ENCODE data around the gene NUDC. TPM values are rescaled to one million over a fixed set of nuclear protein-coding genes. Genes with fewer than 3 reads are reported as not detected.
A peak's percentile ranks its signal among the peaks of the same experiment; 100 is the strongest.

NUDC gene
- total and polyA plus RNA-seq, 2 of the 13 experiments (the other 11 are each of a cell fraction or from before 2014, with no cell fraction given), result 34.7 to 104 TPM

DNA sequence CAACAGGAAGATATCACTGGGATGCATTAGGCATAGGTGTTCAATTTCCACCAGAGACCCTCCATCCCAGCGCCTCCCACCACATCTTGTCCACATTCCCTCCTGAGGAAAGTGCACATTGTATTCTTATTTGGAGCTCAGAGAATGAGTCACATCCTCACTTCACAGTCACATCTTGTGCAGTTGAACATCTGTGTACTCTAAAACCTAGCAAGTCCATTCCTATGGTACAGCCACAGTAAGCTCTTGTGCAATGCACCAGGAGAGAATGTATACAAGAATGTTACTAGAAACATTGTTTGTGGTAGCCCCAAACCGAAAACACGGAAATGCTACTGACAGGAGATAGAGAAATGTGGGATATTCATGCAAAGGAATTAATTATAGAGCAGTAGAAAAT is 40.3 kb downstream of the NUDC start:
- in situ Hi-C loops (cut with HindIII; ENCODE audit: extremely low pct_ligation_motif_present, low pct_unique_long_range_greater_than_20kb), result loop anchor here (5.0 kb wide), 1 partner anchor 35 kb away; no protein-coding TSS in a partner anchor
- Histone ChIP-seq H4K20me1 (ENCODE audit: insufficient read depth, low read length) (no peaks in the 10 kb centered on the region), H3K27me3 (ENCODE audit: control insufficient read depth in 1 of 2, insufficient read depth in 2 of 2, low read length in 2 of 2) (no peaks in the 10 kb centered on the region; a peak in 1 of 5 replicates), H2AFZ (ENCODE audit: low read length) (no peak overlapping the region), H3K4me1 (ENCODE audit: insufficient read depth, low read length) (peaks cover 84% of the 10 kb centered on the region), H3K4me3 (replicated peaks in 1 of 3; ENCODE audit: insufficient read depth in 1 of 3, low read depth in 2 of 3, low read length in 3 of 3) (no peak overlapping the region), H3K4me2 (ENCODE audit: low read depth, low read length) (peak overlapping the region; percentile 76), H3K27ac (ENCODE audit: extremely low read length, insufficient read depth, low read length) (no peak overlapping the region), H3K79me2 (ENCODE audit: insufficient read depth, low read length) (no peaks in the 10 kb centered on the region), H3K36me3 (replicated peaks in 1 of 2; ENCODE audit: control insufficient read depth in 1 of 2, insufficient read depth in 2 of 2, low read length in 2 of 2) (no peaks in the 10 kb centered on the region), H3K9ac (ENCODE audit: insufficient read depth, low read depth, low read length) (no peak overlapping the region), H3K9me3 (ENCODE audit: low read length) (no peaks in the 10 kb centered on the region)
- DNase-seq (ENCODE audit: low spot score), result peak; percentile 82
- BruUV-seq (replicated peaks), result no TSS peak
- peak; percentile 55 for ATAC-seq
- POLR2A ChIA-PET, result interaction anchor here (0.9 to 5.3 kb wide), 10 partner anchors 15 to 97 kb away, joined by 3 to 63 read pairs (median 7); partner anchors contain the start of genes GPATCH3, GPN2, NR0B2 and TRNP1
- CTCF ChIA-PET (ENCODE audit: low intra/inter-chr PET ratio, low total read pairs), result no interaction called here
- FAIRE-seq, result no peak
- intact Hi-C loops (cut with micrococcal nuclease; ENCODE audit: unreplicated experiment), result loop anchor here (10.0 kb wide), 2 partner anchors 83 to 133 kb away; no protein-coding TSS in a partner anchor
- 0% methylated on average over 3 of the region's 3 CpGs for WGBS (ENCODE audit: low lambda C conversion rate)
- TF ChIP-seq BRCA1 (CRISPR knock-in tag; IDR thresholded peaks at IDR 0.05) (no peak), SMC3 (IDR thresholded peaks at IDR 0.05; ENCODE audit: low read length) (peak; percentile 24; the same call in 1 of the 2 replicates), SNAPC2 (CRISPR knock-in tag; IDR thresholded peaks at IDR 0.05) (peak; percentile 53; the same call in 1 of the 2 replicates), FOXK2 (IDR thresholded peaks at IDR 0.05) (peak; percentile 70), SOX6 (IDR thresholded peaks at IDR 0.05) (no peak), SOX6 (CRISPR knock-in tag; IDR thresholded peaks at IDR 0.05) (peak; percentile 87), PPARG (CRISPR knock-in tag; conservative IDR thresholded peaks at IDR 0.05) (peak; percentile 56; the same call in 1 of the 2 replicates), SP140L (CRISPR knock-in tag; IDR thresholded peaks at IDR 0.05; ENCODE audit: borderline replicate concordance) (no peak), NFIC (IDR thresholded peaks at IDR 0.05; ENCODE audit: low read length) (peak; percentile 28; the same call in 1 of the 2 replicates), HOMEZ (CRISPR knock-in tag; IDR thresholded peaks at IDR 0.05; ENCODE audit: low read depth) (0 out of 2 replicates have a peak, but pooled peaks have one; percentile 31), SALL1 (CRISPR knock-in tag; IDR thresholded peaks at IDR 0.05) (peak; percentile 50; the same call in 1 of the 2 replicates), ZNF12 (CRISPR knock-in tag; IDR thresholded peaks at IDR 0.05) (peak; percentile 42; the same call in 1 of the 2 replicates), ERF (CRISPR knock-in tag; IDR thresholded peaks at IDR 0.05) (peak; percentile 61; the same call in 1 of the 2 replicates), ZNF235 (CRISPR knock-in tag; IDR thresholded peaks at IDR 0.05; ENCODE audit: borderline replicate concordance) (no peak), RFX3 (CRISPR knock-in tag; IDR thresholded peaks at IDR 0.05) (0 out of 2 replicates have a peak, but pooled peaks have one; percentile 6), ZNF816 (CRISPR knock-in tag; IDR thresholded peaks at IDR 0.05; ENCODE audit: borderline replicate concordance) (peak; percentile 31; the same call in 1 of the 2 replicates), BCL6 (CRISPR knock-in tag; IDR thresholded peaks at IDR 0.05) (peak; percentile 93), KLF6 (CRISPR knock-in tag; IDR thresholded peaks at IDR 0.05) (0 out of 2 replicates have a peak, but pooled peaks have one; percentile 28)
- TF ChIP-seq, protein P1, sequence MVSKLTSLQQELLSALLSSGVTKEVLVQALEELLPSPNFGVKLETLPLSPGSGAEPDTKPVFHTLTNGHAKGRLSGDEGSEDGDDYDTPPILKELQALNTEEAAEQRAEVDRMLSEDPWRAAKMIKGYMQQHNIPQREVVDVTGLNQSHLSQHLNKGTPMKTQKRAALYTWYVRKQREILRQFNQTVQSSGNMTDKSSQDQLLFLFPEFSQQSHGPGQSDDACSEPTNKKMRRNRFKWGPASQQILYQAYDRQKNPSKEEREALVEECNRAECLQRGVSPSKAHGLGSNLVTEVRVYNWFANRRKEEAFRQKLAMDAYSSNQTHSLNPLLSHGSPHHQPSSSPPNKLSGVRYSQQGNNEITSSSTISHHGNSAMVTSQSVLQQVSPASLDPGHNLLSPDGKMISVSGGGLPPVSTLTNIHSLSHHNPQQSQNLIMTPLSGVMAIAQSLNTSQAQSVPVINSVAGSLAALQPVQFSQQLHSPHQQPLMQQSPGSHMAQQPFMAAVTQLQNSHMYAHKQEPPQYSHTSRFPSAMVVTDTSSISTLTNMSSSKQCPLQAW (CRISPR knock-in tag; IDR thresholded peaks at IDR 0.05), result no peak
- TF ChIP-seq, protein P2, sequence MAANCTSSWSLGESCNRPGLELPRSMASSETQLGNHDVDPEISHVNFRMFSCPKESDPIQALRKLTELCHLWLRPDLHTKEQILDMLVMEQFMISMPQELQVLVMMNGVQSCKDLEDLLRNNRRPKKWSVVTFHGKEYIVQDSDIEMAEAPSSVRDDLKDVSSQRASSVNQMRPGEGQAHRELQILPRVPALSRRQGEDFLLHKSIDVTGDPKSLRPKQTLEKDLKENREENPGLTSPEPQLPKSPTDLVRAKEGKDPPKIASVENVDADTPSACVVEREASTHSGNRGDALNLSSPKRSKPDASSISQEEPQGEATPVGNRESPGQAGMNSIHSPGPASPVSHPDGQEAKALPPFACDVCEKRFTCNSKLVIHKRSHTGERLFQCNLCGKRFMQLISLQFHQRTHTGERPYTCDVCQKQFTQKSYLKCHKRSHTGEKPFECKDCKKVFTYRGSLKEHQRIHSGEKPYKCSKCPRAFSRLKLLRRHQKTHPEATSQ (CRISPR knock-in tag; IDR thresholded peaks at IDR 0.05; ENCODE audit: borderline replicate concordance), result no peak

Measured in HepG2 (cell line).